ENCODE results near the gene RBM47.

RBM47 gene

DNA sequence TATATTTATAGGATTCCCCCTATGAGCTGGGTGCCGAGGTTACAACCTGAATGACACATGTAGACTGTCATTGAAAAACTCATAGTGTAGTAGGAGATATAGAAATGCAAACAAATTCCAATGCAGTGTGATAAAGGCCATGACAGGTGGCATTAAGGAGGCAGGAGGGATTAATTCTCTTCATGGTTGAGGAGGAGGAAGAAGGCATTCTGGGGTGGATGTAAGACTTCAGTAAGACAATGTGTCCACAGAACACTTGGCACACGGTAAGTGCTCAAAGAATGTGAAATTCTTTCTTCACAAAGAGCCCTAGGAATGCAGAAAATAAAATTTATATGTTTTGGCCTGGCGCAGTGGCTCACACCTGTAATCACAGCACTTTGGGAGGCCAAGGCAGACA, 136.5 kb downstream of the RBM47 start:
- TF ChIP-seq, protein P1, sequence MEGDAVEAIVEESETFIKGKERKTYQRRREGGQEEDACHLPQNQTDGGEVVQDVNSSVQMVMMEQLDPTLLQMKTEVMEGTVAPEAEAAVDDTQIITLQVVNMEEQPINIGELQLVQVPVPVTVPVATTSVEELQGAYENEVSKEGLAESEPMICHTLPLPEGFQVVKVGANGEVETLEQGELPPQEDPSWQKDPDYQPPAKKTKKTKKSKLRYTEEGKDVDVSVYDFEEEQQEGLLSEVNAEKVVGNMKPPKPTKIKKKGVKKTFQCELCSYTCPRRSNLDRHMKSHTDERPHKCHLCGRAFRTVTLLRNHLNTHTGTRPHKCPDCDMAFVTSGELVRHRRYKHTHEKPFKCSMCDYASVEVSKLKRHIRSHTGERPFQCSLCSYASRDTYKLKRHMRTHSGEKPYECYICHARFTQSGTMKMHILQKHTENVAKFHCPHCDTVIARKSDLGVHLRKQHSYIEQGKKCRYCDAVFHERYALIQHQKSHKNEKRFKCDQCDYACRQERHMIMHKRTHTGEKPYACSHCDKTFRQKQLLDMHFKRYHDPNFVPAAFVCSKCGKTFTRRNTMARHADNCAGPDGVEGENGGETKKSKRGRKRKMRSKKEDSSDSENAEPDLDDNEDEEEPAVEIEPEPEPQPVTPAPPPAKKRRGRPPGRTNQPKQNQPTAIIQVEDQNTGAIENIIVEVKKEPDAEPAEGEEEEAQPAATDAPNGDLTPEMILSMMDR (IDR thresholded peaks at IDR 0.05), result no peak
- no peak overlapping the region for H3K4me3 ChIP-seq (ENCODE audit: low read depth in 1 of 2, low read length in 1 of 2)
- H3K4me1 ChIP-seq (ENCODE audit: control insufficient read depth in 1 of 2, insufficient read depth in 1 of 2, low read depth in 1 of 2, low read length in 1 of 2), result peaks cover 0 to 4% of the 10 kb centered on the region in 2 experiments
- H3K27ac ChIP-seq, result no peak overlapping the region
- H3K36me3 ChIP-seq, result no peaks in the 10 kb centered on the region
- no peaks in the 10 kb centered on the region for H3K27me3 ChIP-seq
- H3K9me3 ChIP-seq, result no peaks in the 10 kb centered on the region

DNA sequence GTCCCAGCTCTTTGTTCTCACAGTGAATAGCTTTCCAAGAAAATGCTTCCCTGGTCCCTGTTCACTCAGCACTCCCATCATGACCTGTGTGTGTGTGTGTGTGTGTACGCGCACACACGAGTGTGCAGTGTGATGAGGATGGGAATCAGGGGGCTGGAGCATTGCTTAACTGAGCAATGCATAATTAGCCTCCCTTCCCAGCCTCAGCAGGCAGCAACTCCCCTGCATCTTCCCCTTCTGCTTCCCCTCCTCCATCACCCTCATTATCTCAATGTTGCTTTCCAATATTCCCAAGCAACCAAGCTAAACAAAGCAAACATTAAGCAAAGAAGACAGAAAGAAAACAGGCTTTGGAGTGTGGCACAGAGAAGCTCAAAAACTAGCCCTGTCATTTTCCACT, 137.0 kb downstream of the RBM47 start:
- no peak overlapping the region for H3K4me3 ChIP-seq (ENCODE audit: low read depth in 1 of 2, low read length in 1 of 2)
- no peaks in the 10 kb centered on the region for H3K9me3 ChIP-seq
- TF ChIP-seq, protein P1 (IDR thresholded peaks at IDR 0.05), result no peak
- H3K4me1 ChIP-seq (ENCODE audit: control insufficient read depth in 1 of 2, insufficient read depth in 1 of 2, low read depth in 1 of 2, low read length in 1 of 2), result peaks cover 0 to 4% of the 10 kb centered on the region in 2 experiments
- no peaks in the 10 kb centered on the region for H3K36me3 ChIP-seq
- H3K27ac ChIP-seq, result no peak overlapping the region
- no peaks in the 10 kb centered on the region for H3K27me3 ChIP-seq

DNA sequence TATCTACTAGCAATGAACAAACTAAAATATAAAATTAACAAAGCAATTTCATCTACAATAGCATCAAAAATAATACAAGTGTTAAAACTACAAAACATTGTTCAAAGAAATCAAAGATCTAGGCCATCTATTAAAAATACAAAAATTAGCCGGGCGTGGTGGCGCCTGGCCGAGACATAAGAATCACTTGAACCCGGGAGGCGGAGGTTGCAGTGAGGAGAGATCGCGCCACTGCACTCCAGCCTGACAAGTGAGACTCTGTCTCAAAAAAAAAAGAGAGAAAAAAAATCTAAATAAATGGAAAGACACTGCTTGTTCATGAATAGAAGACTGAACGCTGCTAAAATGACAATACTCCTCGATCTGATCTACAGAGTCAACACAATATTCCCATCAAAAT, 139.2 kb downstream of the RBM47 start:
- no peak overlapping the region for H3K27ac ChIP-seq
- H3K27me3 ChIP-seq, result no peaks in the 10 kb centered on the region
- H3K4me1 ChIP-seq (ENCODE audit: control insufficient read depth in 1 of 2, insufficient read depth in 1 of 2, low read depth in 1 of 2, low read length in 1 of 2), result peaks cover 16 to 23% of the 10 kb centered on the region in 2 experiments
- no peak overlapping the region for H3K4me3 ChIP-seq (ENCODE audit: low read depth in 1 of 2, low read length in 1 of 2)
- TF ChIP-seq, protein P1 (IDR thresholded peaks at IDR 0.05), result no peak
- H3K36me3 ChIP-seq, result no peaks in the 10 kb centered on the region
- H3K9me3 ChIP-seq, result no peaks in the 10 kb centered on the region

GRCh38 chr4:40489961-40490360, 139.7 kb downstream of the RBM47 start:
- H3K4me1 ChIP-seq (ENCODE audit: control insufficient read depth in 1 of 2, insufficient read depth in 1 of 2, low read depth in 1 of 2, low read length in 1 of 2), result peaks cover 21 to 28% of the 10 kb centered on the region in 2 experiments
- TF ChIP-seq, protein P1 (IDR thresholded peaks at IDR 0.05), result no peak
- no peaks in the 10 kb centered on the region for H3K9me3 ChIP-seq
- H3K27ac ChIP-seq, result no peak overlapping the region
- no peaks in the 10 kb centered on the region for H3K27me3 ChIP-seq
- no peak overlapping the region for H3K4me3 ChIP-seq (ENCODE audit: low read depth in 1 of 2, low read length in 1 of 2)
- H3K36me3 ChIP-seq, result no peaks in the 10 kb centered on the region

DNA sequence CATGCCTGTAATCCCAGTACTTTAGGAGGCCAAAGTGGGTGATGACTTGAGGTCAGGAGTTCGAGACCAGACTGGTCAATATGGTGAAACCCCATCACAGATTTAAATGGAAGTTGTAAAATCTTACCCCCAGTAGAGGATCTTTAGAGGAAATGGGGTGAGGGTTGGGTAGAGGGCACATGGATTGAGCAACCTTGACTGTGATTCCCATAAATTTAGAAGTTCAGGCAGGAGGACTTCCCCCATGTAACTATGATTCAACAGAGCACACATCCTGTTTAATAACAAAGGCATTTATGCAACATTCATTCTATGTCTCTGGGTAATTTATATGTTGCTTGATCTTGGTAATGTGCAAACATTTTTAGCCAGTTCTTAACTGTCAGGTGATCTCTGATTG, 143.1 kb downstream of the RBM47 start:
- Histone ChIP-seq H3K27ac (peak overlapping the region; percentile 50), H3K4me1 (ENCODE audit: control insufficient read depth in 1 of 2, insufficient read depth in 1 of 2, low read depth in 1 of 2, low read length in 1 of 2) (peaks cover 30 to 33% of the 10 kb centered on the region in 2 experiments), H3K9me3 (no peaks in the 10 kb centered on the region), H3K36me3 (peaks cover 5% of the 10 kb centered on the region), H3K27me3 (no peaks in the 10 kb centered on the region), H3K4me3 (ENCODE audit: low read depth in 1 of 2, low read length in 1 of 2) (no peak overlapping the region)
- TF ChIP-seq, protein P1 (IDR thresholded peaks at IDR 0.05), result no peak
